IMR-90 (cell line): ENCODE results near the gene PLOD3.

Experiments
- BHLHE40 ChIP-seq: fragments of 150-350 bp; IDR thresholded peaks from 2 replicates; pipeline ENCODE4 v1.6.1; 2016; ENCODE audit warnings: mild to moderate bottlenecking, low read depth, low read length
- CHD1 ChIP-seq: IDR thresholded peaks from 2 replicates; pipeline ENCODE4 v1.6.1; 2012; ENCODE audit warnings: low read depth, low read length, improper control_type of control experiment
- MXI1 ChIP-seq: IDR thresholded peaks from 2 replicates; pipeline ENCODE4 v1.6.1; 2012; ENCODE audit warnings: low read depth, mild to moderate bottlenecking, low read length, moderate library complexity, borderline replicate concordance
- POLR2A ChIP-seq: IDR thresholded peaks from 2 replicates; pipeline ENCODE4 v1.6.1; 2012; ENCODE audit warnings: mild to moderate bottlenecking, low read depth, low read length
- TF ChIP-seq, protein P1 (sequence below): fragments of 150-350 bp; IDR thresholded peaks from 2 replicates; pipeline ENCODE4 v1.6.1; 2017; ENCODE audit warnings: mild to moderate bottlenecking, antibody characterized with exemption, low read length, low read depth
- TF ChIP-seq, protein P2 (sequence below): conservative IDR thresholded peaks from 2 replicates; pipeline ENCODE4 v1.5.1; 2012; ENCODE audit warnings: mild to moderate bottlenecking, low read depth, low read length, improper control_type of control experiment

DNA sequence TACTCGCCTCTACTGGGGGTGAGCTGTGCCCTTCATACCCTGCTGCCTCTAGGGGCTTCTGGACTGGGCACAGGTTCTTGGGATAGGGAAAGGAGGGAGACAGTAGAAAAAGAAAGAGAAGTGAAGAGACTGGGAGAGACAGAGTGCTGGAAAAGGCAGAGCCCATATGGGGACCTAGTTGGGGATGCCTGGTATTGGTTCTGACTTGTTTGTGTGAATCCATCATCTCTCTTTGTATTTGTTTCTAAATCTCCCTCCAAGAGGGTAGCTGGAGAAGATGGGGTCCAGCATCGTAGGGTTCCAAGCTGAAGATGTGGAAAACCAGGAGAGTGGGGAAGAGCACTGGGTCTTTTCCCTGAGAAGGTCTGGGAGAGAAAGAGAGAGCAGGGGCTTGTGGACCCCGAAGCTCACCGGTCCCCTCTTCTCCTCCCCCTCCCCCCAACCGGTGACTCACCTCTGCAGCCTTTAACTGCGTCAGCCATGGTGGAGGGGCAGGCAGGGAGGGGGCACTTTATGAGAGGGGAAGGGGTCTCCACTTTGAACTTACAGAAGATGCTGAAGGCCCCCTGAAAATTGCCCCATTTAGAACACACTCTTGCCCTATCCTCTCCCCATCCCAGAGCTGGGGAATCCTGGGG lies 48.9 kb downstream of the PLOD3 start:
- TF ChIP-seq, protein P1, sequence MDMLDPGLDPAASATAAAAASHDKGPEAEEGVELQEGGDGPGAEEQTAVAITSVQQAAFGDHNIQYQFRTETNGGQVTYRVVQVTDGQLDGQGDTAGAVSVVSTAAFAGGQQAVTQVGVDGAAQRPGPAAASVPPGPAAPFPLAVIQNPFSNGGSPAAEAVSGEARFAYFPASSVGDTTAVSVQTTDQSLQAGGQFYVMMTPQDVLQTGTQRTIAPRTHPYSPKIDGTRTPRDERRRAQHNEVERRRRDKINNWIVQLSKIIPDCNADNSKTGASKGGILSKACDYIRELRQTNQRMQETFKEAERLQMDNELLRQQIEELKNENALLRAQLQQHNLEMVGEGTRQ = no peak
- TF ChIP-seq, protein P2, sequence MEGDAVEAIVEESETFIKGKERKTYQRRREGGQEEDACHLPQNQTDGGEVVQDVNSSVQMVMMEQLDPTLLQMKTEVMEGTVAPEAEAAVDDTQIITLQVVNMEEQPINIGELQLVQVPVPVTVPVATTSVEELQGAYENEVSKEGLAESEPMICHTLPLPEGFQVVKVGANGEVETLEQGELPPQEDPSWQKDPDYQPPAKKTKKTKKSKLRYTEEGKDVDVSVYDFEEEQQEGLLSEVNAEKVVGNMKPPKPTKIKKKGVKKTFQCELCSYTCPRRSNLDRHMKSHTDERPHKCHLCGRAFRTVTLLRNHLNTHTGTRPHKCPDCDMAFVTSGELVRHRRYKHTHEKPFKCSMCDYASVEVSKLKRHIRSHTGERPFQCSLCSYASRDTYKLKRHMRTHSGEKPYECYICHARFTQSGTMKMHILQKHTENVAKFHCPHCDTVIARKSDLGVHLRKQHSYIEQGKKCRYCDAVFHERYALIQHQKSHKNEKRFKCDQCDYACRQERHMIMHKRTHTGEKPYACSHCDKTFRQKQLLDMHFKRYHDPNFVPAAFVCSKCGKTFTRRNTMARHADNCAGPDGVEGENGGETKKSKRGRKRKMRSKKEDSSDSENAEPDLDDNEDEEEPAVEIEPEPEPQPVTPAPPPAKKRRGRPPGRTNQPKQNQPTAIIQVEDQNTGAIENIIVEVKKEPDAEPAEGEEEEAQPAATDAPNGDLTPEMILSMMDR = no peak
- no peak for TF ChIP-seq POLR2A
- TF ChIP-seq CHD1 = no peak
- no peak for TF ChIP-seq BHLHE40
- TF ChIP-seq MXI1 = no peak
